Liver (tissue), 9 donors: ENCODE results near the gene LRRC18. TPM values are rescaled to one million over a fixed set of nuclear protein-coding genes. Genes with fewer than 3 reads are reported as not detected.

Experiments used
- DNase-seq: peaks from one replicate; pipeline ENCODE4 v3.0.0-alpha.2; 2017; ENCODE audit warnings: low spot score
- H3K27ac ChIP-seq, 2 donors: one replicate each; pipeline ENCODE4 v1.7.0; 2013; ENCODE audit warnings: inconsistent platforms in 2 of 2, low read length in 2 of 2, control low read depth in 1 of 2, low read depth in 1 of 2, mild to moderate bottlenecking in 1 of 2
- H3K27me3 ChIP-seq, 4 donors: one replicate each; pipeline versions ENCODE4 v1.6.1 to v1.7.0; 2013; ENCODE audit warnings: low read length in 3 of 4, inconsistent platforms in 1 of 4, mild to moderate bottlenecking in 1 of 4, moderate library complexity in 1 of 4; ENCODE audit not compliant: control insufficient read depth in 4 of 4, insufficient read depth in 4 of 4
- H3K36me3 ChIP-seq, 4 donors: one replicate each; pipeline versions ENCODE4 v1.6.1 to v1.7.0; 2013; ENCODE audit warnings: low read length in 3 of 4, mild to moderate bottlenecking in 3 of 4, low read depth in 1 of 4, moderate library complexity in 1 of 4; ENCODE audit not compliant: control insufficient read depth in 4 of 4, insufficient read depth in 3 of 4
- H3K4me1 ChIP-seq, 4 donors: one replicate each; pipeline versions ENCODE4 v1.6.1 to v1.7.0; 2013; ENCODE audit warnings: low read length in 3 of 4, mild to moderate bottlenecking in 3 of 4, moderate library complexity in 1 of 4; ENCODE audit not compliant: control insufficient read depth in 4 of 4, insufficient read depth in 4 of 4
- H3K4me3 ChIP-seq, 3 donors: one replicate each; pipeline versions ENCODE4 v1.6.1 to v1.7.0; 2013; ENCODE audit warnings: low read length in 3 of 3, control low read depth in 1 of 3, low read depth in 1 of 3, mild to moderate bottlenecking in 1 of 3
- H3K9ac ChIP-seq, 2 donors: one replicate each; pipeline ENCODE4 v1.7.0; 2013; ENCODE audit warnings: low read length in 2 of 2, mild to moderate bottlenecking in 2 of 2, moderate library complexity in 2 of 2, control low read depth in 1 of 2, low read depth in 1 of 2
- H3K9me3 ChIP-seq, 4 donors: one replicate each; pipeline versions ENCODE4 v1.6.1 to v1.7.0; 2013; ENCODE audit warnings: low read length in 3 of 4; ENCODE audit not compliant: control insufficient read depth in 4 of 4
- ATF3 ChIP-seq: IDR thresholded peaks from 2 replicates; pipeline ENCODE4 v1.6.1; 2016; ENCODE audit warnings: antibody characterized with exemption
- CTCF ChIP-seq: fragments of 150-350 bp; IDR thresholded peaks from 2 replicates; pipeline ENCODE4 v1.5.1; 2017; ENCODE audit warnings: improper control_type of control experiment, low read depth, low read length; ENCODE audit not compliant: missing input control
- FOXA2 ChIP-seq: IDR thresholded peaks from 2 replicates; pipeline ENCODE4 v1.6.1; 2016; ENCODE audit warnings: antibody characterized with exemption
- GABPA ChIP-seq, 2 donors: IDR thresholded peaks in 1 of 2; conservative IDR thresholded peaks in 1 of 2; 2 replicates each; pipeline ENCODE4 v1.6.1; 2016; ENCODE audit warnings: antibody characterized with exemption in 2 of 2, mild to moderate bottlenecking in 1 of 2, moderate library complexity in 1 of 2
- HNF4A ChIP-seq, 2 donors: conservative IDR thresholded peaks; 2 replicates each; pipeline ENCODE4 v1.6.1; 2016; ENCODE audit warnings: antibody characterized with exemption in 2 of 2, mild to moderate bottlenecking in 2 of 2
- HNF4G ChIP-seq: IDR thresholded peaks from 2 replicates; pipeline ENCODE4 v1.6.1; 2016; ENCODE audit warnings: antibody characterized with exemption
- MAX ChIP-seq: IDR thresholded peaks from 2 replicates; pipeline ENCODE4 v1.6.1; 2016; ENCODE audit warnings: antibody characterized with exemption
- NR2F2 ChIP-seq: IDR thresholded peaks from 2 replicates; pipeline ENCODE4 v1.6.1; 2016; ENCODE audit warnings: antibody characterized with exemption
- RAD21 ChIP-seq, 2 donors: IDR thresholded peaks; 2 replicates each; pipeline ENCODE4 v1.6.1; 2016; ENCODE audit warnings: antibody characterized with exemption in 2 of 2, mild to moderate bottlenecking in 2 of 2
- RXRA ChIP-seq, 2 donors: IDR thresholded peaks; 2 replicates each; pipeline ENCODE4 v1.6.1; 2017 to 2018; ENCODE audit warnings: antibody characterized with exemption in 2 of 2, mild to moderate bottlenecking in 1 of 2
- YY1 ChIP-seq: IDR thresholded peaks from 2 replicates; pipeline ENCODE4 v1.6.1; 2016; ENCODE audit warnings: antibody characterized with exemption, mild to moderate bottlenecking
- ZBTB33 ChIP-seq: IDR thresholded peaks from 2 replicates; pipeline ENCODE4 v1.6.1; 2016; ENCODE audit warnings: antibody characterized with exemption
- WGBS: extraction: QIAGEN DNeasy Blood & Tissue Kit; methylation state at CpG from one replicate; pipeline ENCODE4 v1.1.7; 2013; 5-methylcytosine and 5-hydroxymethylcytosine counted together
- polyA plus RNA-seq, 2 donors: library from polyadenylated mRNA; stranded (reverse) in 1 of 2; unstranded in 1 of 2; fragments of 200-250 nt in 1 of 2; fragments of >200 nt in 1 of 2; fragmentation: Nextera tagmentation in 1 of 2; extraction: Ambion mirVana in 1 of 2; gene quantifications; one replicate each; pipeline versions ENCODE4 v1.2.1 to v1.2.3, GENCODE V29; 2013 to 2015
- total RNA-seq, 2 donors: library from RNA; depleted of rRNA; stranded (reverse); fragments of >200 nt; gene quantifications; one replicate each; pipeline ENCODE4 v1.2.3, GENCODE V29; 2014
- donor health status: healthy.
- donor health status: healthy.
- donor health status: healthy.
- donor health status: healthy.
- donor health status: healthy.

LRRC18 gene
- total and polyA plus RNA-seq, 4 donors, result not detected

- H3K36me3 ChIP-seq, result no peaks in the 10 kb centered on the region
- H3K9ac ChIP-seq, result no peak overlapping the region
- H3K4me3 ChIP-seq, result no peak overlapping the region
- no peak for TF ChIP-seq RAD21 (IDR thresholded peaks at IDR 0.05)
- peak in 1 of 2 donors; percentile 19 for TF ChIP-seq HNF4A (conservative IDR thresholded peaks at IDR 0.05)
- DNase-seq, result no peak
- 76% methylated on average over 10 of the region's 10 CpGs for WGBS
- H3K27me3 ChIP-seq, result no peaks in the 10 kb centered on the region
- H3K27ac ChIP-seq, result no peak overlapping the region
- H3K4me1 ChIP-seq, result no peaks in the 10 kb centered on the region
- H3K9me3 ChIP-seq, result no peaks in the 10 kb centered on the region
Measured at GRCh38 chr10:48947690-48948469, 8.2 kb upstream of the LRRC18 start.

- no peaks in the 10 kb centered on the region for H3K36me3 ChIP-seq
Measured at GRCh38 chr10:48946891-48947500, 7.4 kb upstream of the LRRC18 start.

More at GRCh38 chr10:48946891-48947500, 7.4 kb upstream of the LRRC18 start:
- Histone ChIP-seq H3K27ac (no peak overlapping the region), H3K4me3 (no peak overlapping the region), H3K27me3 (no peaks in the 10 kb centered on the region), H3K9ac (no peak overlapping the region), H3K4me1 (no peaks in the 10 kb centered on the region), H3K9me3 (no peaks in the 10 kb centered on the region)
- 92% methylated on average over 12 of the region's 12 CpGs for WGBS
- DNase-seq, result no peak
- no peak for TF ChIP-seq YY1
- TF ChIP-seq FOXA2, result no peak
- TF ChIP-seq GABPA (IDR thresholded peaks at IDR 0.05 in 1 of 2, conservative IDR thresholded peaks at IDR 0.05 in 1 of 2), result no peak
- TF ChIP-seq CTCF, result no peak
- no peak for TF ChIP-seq HNF4A (conservative IDR thresholded peaks at IDR 0.05)
- TF ChIP-seq ZBTB33, result no peak
- no peak for TF ChIP-seq RXRA (IDR thresholded peaks at IDR 0.05)
- TF ChIP-seq ATF3, result no peak
- TF ChIP-seq NR2F2, result no peak
- TF ChIP-seq HNF4G, result no peak
- TF ChIP-seq MAX, result no peak
